OCI-LY1 (cell line): Measurements from ENCODE around the gene GTSF1L.

Source experiments
- CTCF ChIP-seq: fragments of 200-600 bp; sonication (generic), shearing (Covaris generic); IDR thresholded peaks from 2 replicates; pipeline ENCODE4 v1.5.1; 2017; ENCODE audit warnings: mild to moderate bottlenecking, antibody characterized with exemption, low read length, moderate library complexity, mixed read lengths
- EZH2 ChIP-seq: fragments of 200-600 bp; sonication (generic), shearing (Covaris generic); IDR thresholded peaks from 2 replicates; pipeline ENCODE4 v1.8.0; 2017; ENCODE audit warnings: borderline replicate concordance, mixed run types, mild to moderate bottlenecking, antibody characterized with exemption, low read length, moderate library complexity, mixed read lengths

GRCh38 chr20:43748274-43748673 lies 21.5 kb upstream of the GTSF1L start:
- TF ChIP-seq CTCF (no peak), EZH2 (no peak)
